ENCODE results near the gene STARD9. TPM values are rescaled to one million over a fixed set of nuclear protein-coding genes. Genes with fewer than 3 reads are reported as not detected.

Gene STARD9
- polyA plus RNA-seq, 3 donors: 0.39 TPM; not detected in 2

GRCh38 chr15:42711746-42712145 lies 136.3 kb downstream of the STARD9 start:
- Mint-ChIP-seq H3K4me3 (no peak overlapping the region), H3K27me3 (ENCODE audit: low read depth in 3 of 3) (peaks cover 0 to 2% (median 2%) of the 10 kb centered on the region in 3 donors), H3K9me3 (peaks cover 0 to 3% (median 0%) of the 10 kb centered on the region in 7 donors), H3K4me1 (no peaks in the 10 kb centered on the region), H3K27ac (peak overlapping the region in 1 of 7 donors; percentile 37), H3K36me3 (no peaks in the 10 kb centered on the region)
- no peak for DNase-seq
- H3K4me1 ChIP-seq (ENCODE audit: control insufficient read depth in 1 of 2, insufficient read depth in 2 of 2, low read length in 2 of 2): no peaks in the 10 kb centered on the region
- H3K27ac ChIP-seq (ENCODE audit: low read depth in 1 of 2, low read length in 2 of 2): no peak overlapping the region
- H3K36me3 ChIP-seq (replicated peaks in 1 of 2; ENCODE audit: control insufficient read depth in 1 of 2, insufficient read depth in 2 of 2, low read length in 2 of 2): no peaks in the 10 kb centered on the region
- H3K79me2 ChIP-seq (ENCODE audit: insufficient read depth, low read length): no peaks in the 10 kb centered on the region
- TF ChIP-seq, protein P1, sequence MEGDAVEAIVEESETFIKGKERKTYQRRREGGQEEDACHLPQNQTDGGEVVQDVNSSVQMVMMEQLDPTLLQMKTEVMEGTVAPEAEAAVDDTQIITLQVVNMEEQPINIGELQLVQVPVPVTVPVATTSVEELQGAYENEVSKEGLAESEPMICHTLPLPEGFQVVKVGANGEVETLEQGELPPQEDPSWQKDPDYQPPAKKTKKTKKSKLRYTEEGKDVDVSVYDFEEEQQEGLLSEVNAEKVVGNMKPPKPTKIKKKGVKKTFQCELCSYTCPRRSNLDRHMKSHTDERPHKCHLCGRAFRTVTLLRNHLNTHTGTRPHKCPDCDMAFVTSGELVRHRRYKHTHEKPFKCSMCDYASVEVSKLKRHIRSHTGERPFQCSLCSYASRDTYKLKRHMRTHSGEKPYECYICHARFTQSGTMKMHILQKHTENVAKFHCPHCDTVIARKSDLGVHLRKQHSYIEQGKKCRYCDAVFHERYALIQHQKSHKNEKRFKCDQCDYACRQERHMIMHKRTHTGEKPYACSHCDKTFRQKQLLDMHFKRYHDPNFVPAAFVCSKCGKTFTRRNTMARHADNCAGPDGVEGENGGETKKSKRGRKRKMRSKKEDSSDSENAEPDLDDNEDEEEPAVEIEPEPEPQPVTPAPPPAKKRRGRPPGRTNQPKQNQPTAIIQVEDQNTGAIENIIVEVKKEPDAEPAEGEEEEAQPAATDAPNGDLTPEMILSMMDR (IDR thresholded peaks at IDR 0.05): no peak
- H3K27me3 ChIP-seq (ENCODE audit: control insufficient read depth in 2 of 2, insufficient read depth in 2 of 2, low read length in 2 of 2): no peaks in the 10 kb centered on the region
- H4K20me1 ChIP-seq (ENCODE audit: insufficient read depth, low read length): no peaks in the 10 kb centered on the region
- no peak overlapping the region for H3K4me2 ChIP-seq (replicated peaks; ENCODE audit: extremely low read depth, low read length, poor library complexity, severe bottlenecking)
- intact Hi-C loops (cut with micrococcal nuclease): no loop called here
- H3K9ac ChIP-seq (ENCODE audit: insufficient read depth, low read length, poor library complexity, severe bottlenecking): no peak overlapping the region
- no peaks in the 10 kb centered on the region for H3K9me3 ChIP-seq (replicated peaks in 1 of 2; ENCODE audit: control insufficient read depth in 1 of 2, insufficient read depth in 1 of 2, low read length in 2 of 2)
- no peak overlapping the region for H3K4me3 ChIP-seq (replicated peaks in 1 of 3; ENCODE audit: low read depth in 2 of 3, low read length in 3 of 3)
- H2AFZ ChIP-seq (ENCODE audit: insufficient read depth, low read depth, low read length, poor library complexity, severe bottlenecking): no peak overlapping the region
- no CpG with 5 or more reads among the region's 3 CpGs for WGBS (ENCODE audit: insufficient coverage)

GRCh38 chr15:42712584-42712983 lies 137.2 kb downstream of the STARD9 start:
- H3K9ac ChIP-seq (ENCODE audit: insufficient read depth, low read length, poor library complexity, severe bottlenecking): no peak overlapping the region
- intact Hi-C loops (cut with micrococcal nuclease): no loop called here
- WGBS (ENCODE audit: insufficient coverage): 100% methylated on average over 1 of the region's 4 CpGs
- H4K20me1 ChIP-seq (ENCODE audit: insufficient read depth, low read length): no peaks in the 10 kb centered on the region
- H3K79me2 ChIP-seq (ENCODE audit: insufficient read depth, low read length): no peaks in the 10 kb centered on the region
- H3K27me3 Mint-ChIP-seq (ENCODE audit: low read depth in 3 of 3): peaks cover 0 to 2% (median 2%) of the 10 kb centered on the region in 3 donors
- no peaks in the 10 kb centered on the region for H3K4me1 Mint-ChIP-seq
- H3K36me3 ChIP-seq (replicated peaks in 1 of 2; ENCODE audit: control insufficient read depth in 1 of 2, insufficient read depth in 2 of 2, low read length in 2 of 2): no peaks in the 10 kb centered on the region
- no peak overlapping the region for H3K4me3 ChIP-seq (replicated peaks in 1 of 3; ENCODE audit: low read depth in 2 of 3, low read length in 3 of 3)
- TF ChIP-seq, protein P1 (IDR thresholded peaks at IDR 0.05): no peak
- no peaks in the 10 kb centered on the region for H3K4me1 ChIP-seq (ENCODE audit: control insufficient read depth in 1 of 2, insufficient read depth in 2 of 2, low read length in 2 of 2)
- no peaks in the 10 kb centered on the region for H3K36me3 Mint-ChIP-seq
- no peak overlapping the region for H2AFZ ChIP-seq (ENCODE audit: insufficient read depth, low read depth, low read length, poor library complexity, severe bottlenecking)
- peaks cover 0 to 3% (median 0%) of the 10 kb centered on the region in 7 donors for H3K9me3 Mint-ChIP-seq
- DNase-seq: no peak
- H3K27ac Mint-ChIP-seq: no peak overlapping the region
- H3K4me2 ChIP-seq (replicated peaks; ENCODE audit: extremely low read depth, low read length, poor library complexity, severe bottlenecking): no peak overlapping the region
- H3K27me3 ChIP-seq (ENCODE audit: control insufficient read depth in 2 of 2, insufficient read depth in 2 of 2, low read length in 2 of 2): no peaks in the 10 kb centered on the region
- H3K4me3 Mint-ChIP-seq: no peak overlapping the region
- H3K27ac ChIP-seq (ENCODE audit: low read depth in 1 of 2, low read length in 2 of 2): no peak overlapping the region
- no peaks in the 10 kb centered on the region for H3K9me3 ChIP-seq (replicated peaks in 1 of 2; ENCODE audit: control insufficient read depth in 1 of 2, insufficient read depth in 1 of 2, low read length in 2 of 2)
